GM10266 (cell line): ENCODE data around the gene INVS.

Source experiments
- DNase-seq: peaks from one replicate; pipeline ENCODE4 v3.0.0; 2012; ENCODE audit errors: extremely low spot score
- CTCF ChIP-seq: IDR thresholded peaks from 2 replicates; pipeline ENCODE4 v1.5.1; 2012; ENCODE audit warnings: mild to moderate bottlenecking, low read depth; ENCODE audit not compliant: control insufficient read depth, insufficient read depth; ENCODE audit errors: missing control alignments

INVS gene

GRCh38 chr9:100240512-100240911, 141.5 kb downstream of the INVS start:
- no peak for TF ChIP-seq CTCF
- DNase-seq = no peak

- no peak for TF ChIP-seq CTCF
- DNase-seq = no peak
Observed at GRCh38 chr9:100267211-100267610, 168.2 kb downstream of the INVS start.

- no peak for TF ChIP-seq CTCF
- no peak for DNase-seq
Observed at GRCh38 chr9:100268271-100268670, 169.2 kb downstream of the INVS start.

GRCh38 chr9:100269656-100270055, 170.6 kb downstream of the INVS start:
- TF ChIP-seq CTCF = no peak
- DNase-seq = no peak

- no peak for TF ChIP-seq CTCF
- DNase-seq = no peak
Observed at GRCh38 chr9:100277166-100277979, 178.3 kb downstream of the INVS start.

GRCh38 chr9:100281066-100281465, 182.0 kb downstream of the INVS start:
- no peak for TF ChIP-seq CTCF
- no peak for DNase-seq

GRCh38 chr9:100281676-100282387, 182.8 kb downstream of the INVS start:
- no peak for DNase-seq
- no peak for TF ChIP-seq CTCF
